Left ventricle myocardium inferior (tissue), 1 donor: ENCODE data around the gene NT5DC1. TPM values are rescaled to one million over a fixed set of nuclear protein-coding genes. Genes with fewer than 3 reads are reported as not detected.

Experiments used
- DNase-seq: peaks from one replicate; pipeline ENCODE4 v3.0.0-alpha.2; 2020
- H3K27ac ChIP-seq: fragments of 200-600 bp; replicated peaks from 2 replicates; pipeline ENCODE4 v1.8.0; 2021
- H3K27me3 ChIP-seq: fragments of 200-600 bp; 2 replicates; pipeline ENCODE4 v1.8.0; 2021; ENCODE audit warnings: low read depth
- H3K36me3 ChIP-seq: fragments of 200-600 bp; 2 replicates; pipeline ENCODE4 v1.8.0; 2021
- H3K4me1 ChIP-seq: fragments of 200-600 bp; 2 replicates; pipeline ENCODE4 v1.8.0; 2021
- H3K4me3 ChIP-seq: fragments of 200-600 bp; 2 replicates; pipeline ENCODE4 v1.8.0; 2021; ENCODE audit warnings: mild to moderate bottlenecking, moderate library complexity
- H3K9me3 ChIP-seq: fragments of 200-600 bp; replicated peaks from 2 replicates; pipeline ENCODE4 v1.8.0; 2021
- intact Hi-C: fragments of 100-400 bp; cut with micrococcal nuclease; formaldehyde crosslinking; loops from one replicate; pipeline ENCODE4 v1.11.0; 2022
- total RNA-seq: library from RNA; stranded (reverse); fragmentation: NEBNext Ultra II Directional; extraction: Animal tissue kit (Norgen Biotek cat#: 25700); gene quantifications from one replicate; pipeline ENCODE4 v1.2.1, GENCODE V29; 2021
- TF ChIP-seq, protein P1 (sequence below): fragments of 200-600 bp; IDR thresholded peaks from 2 replicates; pipeline ENCODE4 v1.8.0; 2021; ENCODE audit warnings: antibody characterized with exemption, mild to moderate bottlenecking, borderline replicate concordance
- donor health status: DM: no; HTN: yes; CAD: no; lungs with severe emphysema.

The NT5DC1 gene
- total RNA-seq, 1 donor from 2014 or later = 64.3 TPM

DNA sequence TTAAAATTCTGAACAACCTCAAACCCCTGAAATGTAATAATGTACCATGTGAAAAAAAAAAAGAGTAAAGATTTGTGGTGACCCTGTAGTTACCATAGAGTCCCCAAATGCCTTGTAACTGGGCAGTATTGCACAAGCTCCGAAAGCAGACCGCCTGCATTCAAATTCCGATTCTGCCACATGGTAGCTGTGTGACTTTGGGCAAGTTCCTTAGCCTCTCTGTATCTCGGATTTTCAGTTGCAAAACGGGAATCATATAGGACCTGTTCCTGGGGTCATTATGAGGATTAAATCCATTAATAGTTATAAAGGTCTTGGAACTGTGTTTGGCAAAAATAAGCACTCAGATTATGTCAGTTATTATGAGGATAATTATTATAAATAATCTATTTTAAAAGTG, 109.7 kb downstream of the NT5DC1 start:
- intact Hi-C loops = no loop called here

DNA sequence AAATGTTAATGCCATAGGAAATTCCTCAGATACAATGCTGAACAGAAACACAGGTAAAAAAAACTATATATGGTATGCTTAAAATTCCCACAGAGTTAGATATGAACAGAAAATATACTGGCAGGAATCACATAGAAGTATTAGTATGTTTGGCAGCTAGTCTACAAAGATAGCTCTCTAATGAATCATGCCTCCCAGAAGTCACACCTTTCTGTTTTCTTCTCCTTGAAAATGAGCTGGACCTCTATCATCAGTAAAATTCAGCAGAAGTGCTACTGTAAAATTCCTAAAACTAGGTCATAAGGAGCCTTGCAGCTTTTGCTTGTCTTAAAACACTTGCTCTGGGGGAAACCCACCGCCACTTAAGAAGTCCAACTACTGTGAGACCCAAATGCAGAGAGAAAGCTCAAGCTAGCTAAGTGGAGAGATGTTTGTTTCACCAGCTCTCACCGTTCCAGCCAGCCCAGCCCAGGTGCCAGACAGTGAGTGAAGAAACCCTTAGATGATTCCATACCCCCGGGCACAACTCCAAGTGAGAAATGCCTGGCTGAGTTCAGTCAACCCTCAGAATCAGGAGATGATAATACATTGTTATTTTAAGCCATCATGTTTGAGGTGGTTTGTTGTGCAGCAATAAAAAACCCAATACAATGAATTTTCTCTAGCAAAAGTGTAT, 110.2 kb downstream of the NT5DC1 start:
- no peaks in the 10 kb centered on the region for H3K36me3 ChIP-seq
- no peaks in the 10 kb centered on the region for H3K9me3 ChIP-seq
- DNase-seq = peak; percentile 61
- intact Hi-C loops = no loop called here
- peak overlapping the region; percentile 53 for H3K27ac ChIP-seq
- peaks cover 9% of the 10 kb centered on the region for H3K4me1 ChIP-seq
- H3K27me3 ChIP-seq = no peaks in the 10 kb centered on the region
- H3K4me3 ChIP-seq = no peak overlapping the region
- TF ChIP-seq, protein P1, sequence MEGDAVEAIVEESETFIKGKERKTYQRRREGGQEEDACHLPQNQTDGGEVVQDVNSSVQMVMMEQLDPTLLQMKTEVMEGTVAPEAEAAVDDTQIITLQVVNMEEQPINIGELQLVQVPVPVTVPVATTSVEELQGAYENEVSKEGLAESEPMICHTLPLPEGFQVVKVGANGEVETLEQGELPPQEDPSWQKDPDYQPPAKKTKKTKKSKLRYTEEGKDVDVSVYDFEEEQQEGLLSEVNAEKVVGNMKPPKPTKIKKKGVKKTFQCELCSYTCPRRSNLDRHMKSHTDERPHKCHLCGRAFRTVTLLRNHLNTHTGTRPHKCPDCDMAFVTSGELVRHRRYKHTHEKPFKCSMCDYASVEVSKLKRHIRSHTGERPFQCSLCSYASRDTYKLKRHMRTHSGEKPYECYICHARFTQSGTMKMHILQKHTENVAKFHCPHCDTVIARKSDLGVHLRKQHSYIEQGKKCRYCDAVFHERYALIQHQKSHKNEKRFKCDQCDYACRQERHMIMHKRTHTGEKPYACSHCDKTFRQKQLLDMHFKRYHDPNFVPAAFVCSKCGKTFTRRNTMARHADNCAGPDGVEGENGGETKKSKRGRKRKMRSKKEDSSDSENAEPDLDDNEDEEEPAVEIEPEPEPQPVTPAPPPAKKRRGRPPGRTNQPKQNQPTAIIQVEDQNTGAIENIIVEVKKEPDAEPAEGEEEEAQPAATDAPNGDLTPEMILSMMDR = no peak

More for the DNA sequence above, 109.7 kb downstream of the NT5DC1 start:
- Histone ChIP-seq H3K36me3 (no peaks in the 10 kb centered on the region), H3K4me3 (no peak overlapping the region), H3K27ac (peak overlapping the region; percentile 53), H3K4me1 (peaks cover 14% of the 10 kb centered on the region), H3K27me3 (no peaks in the 10 kb centered on the region), H3K9me3 (no peaks in the 10 kb centered on the region)
- TF ChIP-seq, protein P1 = no peak
- DNase-seq = no peak

DNA sequence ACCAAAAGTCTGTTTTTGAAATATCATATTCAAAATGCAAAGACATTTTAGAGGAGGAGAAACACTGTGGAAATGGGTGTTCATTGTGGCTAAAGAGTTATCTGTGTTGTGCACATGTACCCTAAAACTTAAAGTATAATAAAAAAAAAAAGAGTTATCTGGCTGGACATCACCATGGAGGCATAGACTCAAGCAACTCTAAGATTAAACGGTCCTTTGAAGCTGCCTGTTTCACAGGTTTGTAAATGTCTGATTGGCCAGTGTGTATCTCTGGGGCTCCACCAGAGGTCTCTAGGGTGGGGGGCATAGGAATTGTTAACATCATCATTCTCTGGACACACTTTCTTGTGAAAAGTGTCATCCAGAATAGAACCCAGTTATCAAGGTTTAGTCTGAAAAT, 114.0 kb downstream of the NT5DC1 start:
- H3K27ac ChIP-seq = no peak overlapping the region
- no peaks in the 10 kb centered on the region for H3K9me3 ChIP-seq
- H3K36me3 ChIP-seq = no peaks in the 10 kb centered on the region
- no peaks in the 10 kb centered on the region for H3K27me3 ChIP-seq
- TF ChIP-seq, protein P1 = no peak
- H3K4me3 ChIP-seq = no peak overlapping the region
- intact Hi-C loops = no loop called here
- H3K4me1 ChIP-seq = peaks cover 21% of the 10 kb centered on the region
- DNase-seq = no peak

DNA sequence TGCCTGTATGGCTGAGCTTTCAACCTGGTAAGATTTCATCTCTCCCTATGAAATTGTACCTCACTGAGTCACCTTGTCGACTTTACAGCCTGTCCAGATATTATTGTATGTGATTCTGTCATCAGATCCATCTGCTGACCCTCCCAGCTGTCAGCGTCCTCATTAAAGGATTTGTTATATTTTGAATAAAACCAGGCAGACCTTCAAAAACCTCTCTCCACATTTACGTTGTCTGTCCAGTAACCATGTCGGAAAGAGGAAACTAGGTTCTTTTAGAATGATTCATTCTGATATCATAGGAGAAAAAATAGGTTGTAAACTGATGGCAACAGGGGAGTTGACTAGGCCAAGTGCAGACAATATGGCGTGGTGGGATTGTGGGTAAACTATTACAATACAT, 114.8 kb downstream of the NT5DC1 start:
- intact Hi-C loops = no loop called here
- H3K9me3 ChIP-seq = no peaks in the 10 kb centered on the region
- TF ChIP-seq, protein P1 = no peak

DNA sequence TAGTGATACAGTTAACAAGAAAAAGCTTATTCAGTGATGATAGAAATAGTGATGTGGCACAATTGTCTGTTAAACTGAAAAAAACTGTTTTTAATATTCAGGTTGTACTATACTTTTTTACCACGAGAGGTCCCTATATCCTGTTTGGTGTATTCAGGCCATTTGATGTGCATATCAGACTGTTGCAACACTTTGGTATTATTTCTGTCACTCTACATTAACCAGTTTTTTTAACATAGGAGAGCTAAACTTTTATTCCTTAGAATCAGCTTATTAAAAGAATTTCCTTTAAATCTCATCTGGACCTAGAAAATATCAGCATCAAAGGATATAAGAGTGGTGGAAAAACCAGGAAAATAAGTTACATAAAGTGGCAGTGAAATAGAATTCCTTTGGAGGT, 116.4 kb downstream of the NT5DC1 start:
- no peak for DNase-seq
- peaks cover 14% of the 10 kb centered on the region for H3K4me1 ChIP-seq
- no peaks in the 10 kb centered on the region for H3K36me3 ChIP-seq
- H3K4me3 ChIP-seq = no peak overlapping the region
- intact Hi-C loops = no loop called here
- no peaks in the 10 kb centered on the region for H3K9me3 ChIP-seq
- H3K27me3 ChIP-seq = no peaks in the 10 kb centered on the region
- TF ChIP-seq, protein P1 = peak; percentile 68
- H3K27ac ChIP-seq = peak overlapping the region; percentile 22

More for the DNA sequence above, 114.8 kb downstream of the NT5DC1 start:
- Histone ChIP-seq H3K4me3 (no peak overlapping the region), H3K27ac (no peak overlapping the region), H3K36me3 (no peaks in the 10 kb centered on the region), H3K4me1 (peaks cover 18% of the 10 kb centered on the region), H3K27me3 (no peaks in the 10 kb centered on the region)
- DNase-seq = no peak
